Prostate gland (tissue), 2 donors: Measurements from ENCODE around the gene IKZF4.

ENCODE experiments used
- POLR2A ChIP-seq: fragments of 450-650 bp; IDR thresholded peaks from one replicate; pipeline ENCODE4 v1.6.1; 2016; ENCODE audit warnings: antibody characterized with exemption, mild to moderate bottlenecking
- POLR2AphosphoS5 ChIP-seq: sonication (generic); formaldehyde crosslinking; IDR thresholded peaks from one replicate; pipeline ENCODE4 v1.6.1; 2017; ENCODE audit warnings: antibody characterized with exemption
- TF ChIP-seq, protein P1 (sequence below), 4 experiments: fragments of 200-600 bp in 2 of 4; fragments of 450-650 bp in 2 of 4; sonication (generic) in 2 of 4; IDR thresholded peaks; 1 replicate in 3 of 4; 2 replicates in 1 of 4; pipeline ENCODE4 v1.5.1; 2016 to 2019; ENCODE audit warnings: antibody characterized with exemption in 4 of 4, mild to moderate bottlenecking in 2 of 4, moderate library complexity in 2 of 4

DNA sequence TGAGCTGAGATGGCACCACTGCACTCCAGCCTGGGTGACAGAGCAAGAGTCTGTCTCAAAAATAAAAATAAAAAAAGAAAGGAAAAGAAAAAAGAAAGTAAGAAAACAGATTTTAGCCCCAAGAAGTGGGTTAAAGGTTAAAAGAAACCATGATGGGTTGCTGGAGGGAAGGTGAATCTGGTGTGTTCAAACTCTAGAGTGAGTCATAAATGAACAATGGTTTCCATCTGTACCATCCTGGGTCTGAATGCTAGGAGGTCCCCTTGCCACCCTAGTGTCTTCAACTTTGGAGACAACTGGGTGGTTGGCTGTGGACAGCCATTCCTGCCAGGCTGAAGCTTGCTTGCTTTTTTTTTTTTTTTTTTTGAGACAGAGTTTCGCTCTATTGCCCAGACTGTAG is 19.3 kb downstream of the IKZF4 start:
- TF ChIP-seq, protein P1, sequence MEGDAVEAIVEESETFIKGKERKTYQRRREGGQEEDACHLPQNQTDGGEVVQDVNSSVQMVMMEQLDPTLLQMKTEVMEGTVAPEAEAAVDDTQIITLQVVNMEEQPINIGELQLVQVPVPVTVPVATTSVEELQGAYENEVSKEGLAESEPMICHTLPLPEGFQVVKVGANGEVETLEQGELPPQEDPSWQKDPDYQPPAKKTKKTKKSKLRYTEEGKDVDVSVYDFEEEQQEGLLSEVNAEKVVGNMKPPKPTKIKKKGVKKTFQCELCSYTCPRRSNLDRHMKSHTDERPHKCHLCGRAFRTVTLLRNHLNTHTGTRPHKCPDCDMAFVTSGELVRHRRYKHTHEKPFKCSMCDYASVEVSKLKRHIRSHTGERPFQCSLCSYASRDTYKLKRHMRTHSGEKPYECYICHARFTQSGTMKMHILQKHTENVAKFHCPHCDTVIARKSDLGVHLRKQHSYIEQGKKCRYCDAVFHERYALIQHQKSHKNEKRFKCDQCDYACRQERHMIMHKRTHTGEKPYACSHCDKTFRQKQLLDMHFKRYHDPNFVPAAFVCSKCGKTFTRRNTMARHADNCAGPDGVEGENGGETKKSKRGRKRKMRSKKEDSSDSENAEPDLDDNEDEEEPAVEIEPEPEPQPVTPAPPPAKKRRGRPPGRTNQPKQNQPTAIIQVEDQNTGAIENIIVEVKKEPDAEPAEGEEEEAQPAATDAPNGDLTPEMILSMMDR (IDR thresholded peaks at IDR 0.05) = no peak
- no peak for TF ChIP-seq POLR2A
- no peak for TF ChIP-seq POLR2AphosphoS5
